ENCODE data around the gene IRAK1. TPM values are rescaled to one million over a fixed set of nuclear protein-coding genes. Genes with fewer than 3 reads are reported as not detected.
A peak's percentile ranks its signal among the peaks of the same experiment; 100 is the strongest.

The IRAK1 gene
- total RNA-seq, 1 donor from 2014 or later: 86.1 TPM

- Mint-ChIP-seq H3K27me3 (no peaks in the 10 kb centered on the region), H3K36me3 (peaks cover 4% of the 10 kb centered on the region), H3K4me3 (no peak overlapping the region), H3K4me1 (ENCODE audit: unreplicated experiment) (no peaks in the 10 kb centered on the region), H3K27ac (no peak overlapping the region), H3K9me3 (no peaks in the 10 kb centered on the region)
- TF ChIP-seq, protein P1, sequence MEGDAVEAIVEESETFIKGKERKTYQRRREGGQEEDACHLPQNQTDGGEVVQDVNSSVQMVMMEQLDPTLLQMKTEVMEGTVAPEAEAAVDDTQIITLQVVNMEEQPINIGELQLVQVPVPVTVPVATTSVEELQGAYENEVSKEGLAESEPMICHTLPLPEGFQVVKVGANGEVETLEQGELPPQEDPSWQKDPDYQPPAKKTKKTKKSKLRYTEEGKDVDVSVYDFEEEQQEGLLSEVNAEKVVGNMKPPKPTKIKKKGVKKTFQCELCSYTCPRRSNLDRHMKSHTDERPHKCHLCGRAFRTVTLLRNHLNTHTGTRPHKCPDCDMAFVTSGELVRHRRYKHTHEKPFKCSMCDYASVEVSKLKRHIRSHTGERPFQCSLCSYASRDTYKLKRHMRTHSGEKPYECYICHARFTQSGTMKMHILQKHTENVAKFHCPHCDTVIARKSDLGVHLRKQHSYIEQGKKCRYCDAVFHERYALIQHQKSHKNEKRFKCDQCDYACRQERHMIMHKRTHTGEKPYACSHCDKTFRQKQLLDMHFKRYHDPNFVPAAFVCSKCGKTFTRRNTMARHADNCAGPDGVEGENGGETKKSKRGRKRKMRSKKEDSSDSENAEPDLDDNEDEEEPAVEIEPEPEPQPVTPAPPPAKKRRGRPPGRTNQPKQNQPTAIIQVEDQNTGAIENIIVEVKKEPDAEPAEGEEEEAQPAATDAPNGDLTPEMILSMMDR (conservative IDR thresholded peaks at IDR 0.05): no peak
- no peak for DNase-seq (ENCODE audit: extremely low spot score, unreplicated experiment)
Observed at GRCh38 chrX:154032653-154033052, 13.0 kb upstream of the IRAK1 start.

DNA sequence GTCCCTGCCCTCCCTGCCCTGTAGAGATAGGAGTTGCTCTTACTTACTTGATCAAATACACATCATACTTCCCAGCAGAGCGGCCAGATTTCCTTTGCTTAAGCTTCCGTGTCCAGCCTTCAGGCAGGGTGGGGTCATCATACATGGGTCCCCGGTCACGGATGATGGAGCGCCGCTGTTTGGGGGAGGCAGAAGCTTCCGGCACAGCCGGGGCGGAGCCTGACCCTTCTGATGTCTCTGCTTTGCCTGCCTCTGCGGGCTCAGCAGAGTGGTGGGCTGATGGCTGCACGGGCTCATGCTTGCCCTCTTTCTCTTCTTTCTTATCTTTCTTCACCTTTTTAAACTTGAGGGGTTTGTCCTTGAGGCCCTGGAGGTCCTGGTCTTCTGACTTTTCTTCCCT, 12.5 kb upstream of the IRAK1 start:
- TF ChIP-seq, protein P1 (conservative IDR thresholded peaks at IDR 0.05): no peak
- no peak for DNase-seq (ENCODE audit: extremely low spot score, unreplicated experiment)
- Mint-ChIP-seq H3K4me3 (no peak overlapping the region), H3K36me3 (peaks cover 4% of the 10 kb centered on the region), H3K27ac (peak overlapping the region; percentile 47), H3K9me3 (no peaks in the 10 kb centered on the region), H3K27me3 (no peaks in the 10 kb centered on the region), H3K4me1 (ENCODE audit: unreplicated experiment) (no peaks in the 10 kb centered on the region)

DNA sequence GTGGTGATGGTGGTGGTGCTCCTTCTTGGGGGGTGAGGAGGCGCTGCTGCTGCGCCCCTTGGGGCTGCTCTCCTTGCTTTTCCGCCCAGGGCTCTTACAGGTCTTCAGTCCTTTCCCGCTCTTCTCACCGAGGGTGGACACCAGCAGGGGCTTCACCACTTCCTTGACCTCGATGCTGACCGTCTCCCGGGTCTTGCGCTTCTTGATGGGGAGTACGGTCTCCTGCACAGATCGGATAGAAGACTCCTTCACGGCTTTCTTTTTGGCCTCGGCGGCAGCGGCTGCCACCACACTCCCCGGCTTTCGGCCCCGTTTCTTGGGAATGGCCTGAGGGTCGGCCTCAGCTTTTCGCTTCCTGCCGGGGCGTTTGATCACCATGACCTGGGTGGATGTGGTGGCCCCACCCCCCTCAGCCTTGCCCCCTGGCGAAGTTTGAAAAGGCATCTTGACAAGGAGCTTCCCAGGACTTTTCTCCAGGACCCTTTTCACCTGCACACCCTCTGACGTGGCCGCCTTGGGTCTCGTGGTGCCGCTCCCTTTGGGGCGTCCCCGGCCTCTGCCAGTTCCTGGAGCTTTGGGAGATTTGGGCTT, 11.1 kb upstream of the IRAK1 start:
- Mint-ChIP-seq H3K4me1 (ENCODE audit: unreplicated experiment) (peaks cover 3% of the 10 kb centered on the region), H3K36me3 (peaks cover 4% of the 10 kb centered on the region), H3K9me3 (no peaks in the 10 kb centered on the region), H3K27me3 (no peaks in the 10 kb centered on the region), H3K27ac (no peak overlapping the region), H3K4me3 (no peak overlapping the region)
- TF ChIP-seq, protein P1 (conservative IDR thresholded peaks at IDR 0.05): no peak
- DNase-seq (ENCODE audit: extremely low spot score, unreplicated experiment): no peak

GRCh38 chrX:154030266-154030665, 10.6 kb upstream of the IRAK1 start:
- H3K27ac Mint-ChIP-seq: no peak overlapping the region
- H3K27me3 Mint-ChIP-seq: no peaks in the 10 kb centered on the region
- H3K4me3 Mint-ChIP-seq: no peak overlapping the region
- peaks cover 4% of the 10 kb centered on the region for H3K36me3 Mint-ChIP-seq
- H3K9me3 Mint-ChIP-seq: no peaks in the 10 kb centered on the region
- TF ChIP-seq, protein P1 (conservative IDR thresholded peaks at IDR 0.05): no peak
- peaks cover 7% of the 10 kb centered on the region for H3K4me1 Mint-ChIP-seq (ENCODE audit: unreplicated experiment)
- no peak for DNase-seq (ENCODE audit: extremely low spot score, unreplicated experiment)

DNA sequence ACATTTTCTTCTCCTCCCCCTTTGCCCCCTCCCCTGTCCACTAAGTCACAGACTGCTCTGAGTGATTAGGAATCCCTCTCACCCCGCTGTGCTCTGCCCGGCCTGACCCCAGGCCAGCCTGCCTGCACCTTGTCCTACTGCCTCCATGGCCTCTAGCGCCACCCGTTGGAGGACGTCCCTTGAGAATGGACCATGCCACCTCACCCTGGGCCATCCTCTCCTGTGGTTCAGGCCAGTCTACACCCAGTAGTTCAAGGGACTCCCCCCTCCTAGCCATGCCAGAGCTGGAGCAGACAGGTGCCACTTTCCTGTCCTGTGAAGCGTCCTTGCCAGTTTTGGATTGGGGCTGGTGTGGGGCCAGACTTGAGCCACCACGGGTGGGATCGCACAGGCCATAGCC, 9.7 kb upstream of the IRAK1 start:
- H3K4me3 Mint-ChIP-seq: no peak overlapping the region
- DNase-seq (ENCODE audit: extremely low spot score, unreplicated experiment): no peak
- TF ChIP-seq, protein P1 (conservative IDR thresholded peaks at IDR 0.05): no peak
- H3K36me3 Mint-ChIP-seq: no peaks in the 10 kb centered on the region
- H3K4me1 Mint-ChIP-seq (ENCODE audit: unreplicated experiment): peaks cover 7% of the 10 kb centered on the region
- no peaks in the 10 kb centered on the region for H3K9me3 Mint-ChIP-seq
- H3K27ac Mint-ChIP-seq: no peak overlapping the region
- no peaks in the 10 kb centered on the region for H3K27me3 Mint-ChIP-seq

All from type B pancreatic cell (in vitro differentiated cells).